CD4-positive, CD25-positive, alpha-beta regulatory T cell (primary cell): ENCODE measurements around the gene PKHD1. TPM values are rescaled to one million over a fixed set of nuclear protein-coding genes. Genes with fewer than 3 reads are reported as not detected.

Experiments used
- ATAC-seq, 2 donors: fragments of 150-1000 bp; cut with Tn5 transposase; one replicate each; pipeline ENCODE4 v1.10.0; 2021; ENCODE audit warnings: low read depth in 2 of 2, moderate number of reproducible peaks in 2 of 2, moderate library complexity in 1 of 2
- DNase-seq, 3 donors: peaks; one replicate each; pipeline versions ENCODE4 v3.0.0 to v3.0.0-alpha.2; 2012 to 2022; ENCODE audit warnings: mixed read lengths in 1 of 3
- H3K27ac ChIP-seq: one replicate; pipeline ENCODE4 v1.7.0; 2013; ENCODE audit warnings: mild to moderate bottlenecking, low read length; ENCODE audit not compliant: insufficient read depth, poor library complexity, severe bottlenecking
- H3K27me3 ChIP-seq: one replicate; pipeline ENCODE4 v1.7.0; 2013; ENCODE audit warnings: low read length; ENCODE audit not compliant: control insufficient read depth, insufficient read depth
- H3K36me3 ChIP-seq: one replicate; pipeline ENCODE4 v1.7.0; 2013; ENCODE audit warnings: mild to moderate bottlenecking, low read length, moderate library complexity; ENCODE audit not compliant: control insufficient read depth, insufficient read depth
- H3K4me1 ChIP-seq: 2 replicates; pipeline ENCODE4 v1.7.0; 2013; ENCODE audit warnings: mild to moderate bottlenecking, low read length; ENCODE audit not compliant: insufficient read depth, control insufficient read depth, poor library complexity, severe bottlenecking
- H3K4me3 ChIP-seq: one replicate; pipeline ENCODE4 v1.7.0; 2013; ENCODE audit warnings: low read depth, mild to moderate bottlenecking, low read length, moderate library complexity
- H3K9me3 ChIP-seq, 2 experiments: 1 replicate in 1 of 2; 2 replicates in 1 of 2; pipeline ENCODE4 v1.7.0; 2013; ENCODE audit warnings: low read length in 2 of 2, mild to moderate bottlenecking in 1 of 2, moderate library complexity in 1 of 2; ENCODE audit not compliant: control insufficient read depth in 2 of 2
- H3K27ac Mint-ChIP-seq, 3 donors: one replicate each; pipeline ENCODE4 v1.8.0; 2020 to 2022; ENCODE audit warnings: mild to moderate bottlenecking in 3 of 3, mixed read lengths in 3 of 3, moderate library complexity in 2 of 3
- H3K27me3 Mint-ChIP-seq: one replicate; pipeline ENCODE4 v1.8.0; 2022; ENCODE audit warnings: mild to moderate bottlenecking, mixed read lengths
- H3K36me3 Mint-ChIP-seq: one replicate; pipeline ENCODE4 v1.8.0; 2020; ENCODE audit warnings: mixed read lengths
- H3K4me1 Mint-ChIP-seq, 4 donors: one replicate each; pipeline ENCODE4 v1.8.0; 2020 to 2022; ENCODE audit warnings: mixed read lengths in 4 of 4, mild to moderate bottlenecking in 1 of 4
- H3K4me3 Mint-ChIP-seq, 4 donors: one replicate each; pipeline ENCODE4 v1.8.0; 2020 to 2022; ENCODE audit warnings: mild to moderate bottlenecking in 4 of 4, mixed read lengths in 4 of 4, moderate library complexity in 3 of 4
- H3K9me3 Mint-ChIP-seq, 7 donors: one replicate each; pipeline ENCODE4 v1.8.0; 2020 to 2022; ENCODE audit warnings: mixed read lengths in 7 of 7, mild to moderate bottlenecking in 3 of 7, moderate library complexity in 2 of 7
- polyA plus RNA-seq, 4 donors: library from polyadenylated mRNA; unstranded; fragments of 300-500 nt; fragmentation: Illumina TruSeq; gene quantifications; one replicate each; pipeline ENCODE4 v1.2.3, GENCODE V29; 2021
- total RNA-seq: library from RNA; stranded (reverse); gene quantifications from one replicate; pipeline ENCODE4 v1.2.3, GENCODE V29; 2022

The PKHD1 gene
- total and polyA plus RNA-seq, 5 donors from 2014 or later: 0.02 TPM; not detected in 4

- Mint-ChIP-seq H3K4me3 (no peak overlapping the region), H3K27me3 (no peaks in the 10 kb centered on the region), H3K4me1 (no peaks in the 10 kb centered on the region), H3K36me3 (no peaks in the 10 kb centered on the region), H3K9me3 (peaks cover 0 to 10% (median 0%) of the 10 kb centered on the region in 7 donors), H3K27ac (peak overlapping the region in 1 of 3 donors; percentile 18)
- H3K27ac ChIP-seq: no peak overlapping the region
- no peaks in the 10 kb centered on the region for H3K4me1 ChIP-seq
- no peaks in the 10 kb centered on the region for H3K36me3 ChIP-seq
- no peaks in the 10 kb centered on the region for H3K27me3 ChIP-seq
- no peak for ATAC-seq
- no peak overlapping the region for H3K4me3 ChIP-seq
- no peak for DNase-seq
- no peaks in the 10 kb centered on the region for H3K9me3 ChIP-seq
Observed at GRCh38 chr6:51675020-51675921, 412.1 kb downstream of the PKHD1 start.

GRCh38 chr6:51663525-51663924 is 423.9 kb downstream of the PKHD1 start:
- no peaks in the 10 kb centered on the region for H3K36me3 Mint-ChIP-seq
- H3K4me3 ChIP-seq: no peak overlapping the region
- H3K9me3 ChIP-seq: no peaks in the 10 kb centered on the region
- no peak overlapping the region for H3K27ac ChIP-seq
- ATAC-seq (no peak), DNase-seq (no peak)
- no peaks in the 10 kb centered on the region for H3K27me3 Mint-ChIP-seq
- no peaks in the 10 kb centered on the region for H3K36me3 ChIP-seq
- no peaks in the 10 kb centered on the region for H3K4me1 ChIP-seq
- no peak overlapping the region for H3K4me3 Mint-ChIP-seq
- no peaks in the 10 kb centered on the region for H3K4me1 Mint-ChIP-seq
- H3K27ac Mint-ChIP-seq: no peak overlapping the region
- H3K27me3 ChIP-seq: no peaks in the 10 kb centered on the region
- H3K9me3 Mint-ChIP-seq: peaks cover 0 to 4% (median 0%) of the 10 kb centered on the region in 7 donors

GRCh38 chr6:51660767-51661166 is 426.6 kb downstream of the PKHD1 start:
- H3K27me3 Mint-ChIP-seq: no peaks in the 10 kb centered on the region
- Histone ChIP-seq H3K4me3 (no peak overlapping the region), H3K27ac (no peak overlapping the region), H3K9me3 (no peaks in the 10 kb centered on the region), H3K4me1 (no peaks in the 10 kb centered on the region), H3K36me3 (no peaks in the 10 kb centered on the region), H3K27me3 (no peaks in the 10 kb centered on the region)
- DNase-seq (no peak), ATAC-seq (no peak)
- no peaks in the 10 kb centered on the region for H3K4me1 Mint-ChIP-seq
- no peaks in the 10 kb centered on the region for H3K36me3 Mint-ChIP-seq
- peaks cover 0 to 3% (median 0%) of the 10 kb centered on the region in 7 donors for H3K9me3 Mint-ChIP-seq
- H3K4me3 Mint-ChIP-seq: no peak overlapping the region
- H3K27ac Mint-ChIP-seq: no peak overlapping the region

GRCh38 chr6:51657491-51657890 is 429.9 kb downstream of the PKHD1 start:
- no peak for ATAC-seq
- DNase-seq: no peak
- peaks cover 0 to 4% of the 10 kb centered on the region in 2 experiments for H3K9me3 ChIP-seq
- H3K4me1 ChIP-seq: no peaks in the 10 kb centered on the region
- no peaks in the 10 kb centered on the region for H3K27me3 Mint-ChIP-seq
- H3K4me3 Mint-ChIP-seq: no peak overlapping the region
- no peaks in the 10 kb centered on the region for H3K36me3 Mint-ChIP-seq
- no peak overlapping the region for H3K4me3 ChIP-seq
- no peaks in the 10 kb centered on the region for H3K36me3 ChIP-seq
- H3K27me3 ChIP-seq: no peaks in the 10 kb centered on the region
- no peak overlapping the region for H3K27ac Mint-ChIP-seq
- peaks cover 0 to 3% (median 0%) of the 10 kb centered on the region in 7 donors for H3K9me3 Mint-ChIP-seq
- no peak overlapping the region for H3K27ac ChIP-seq
- no peaks in the 10 kb centered on the region for H3K4me1 Mint-ChIP-seq

GRCh38 chr6:51655517-51655916 is 431.9 kb downstream of the PKHD1 start:
- H3K27me3 ChIP-seq: no peaks in the 10 kb centered on the region
- Mint-ChIP-seq H3K4me3 (no peak overlapping the region), H3K27ac (no peak overlapping the region), H3K36me3 (no peaks in the 10 kb centered on the region), H3K4me1 (no peaks in the 10 kb centered on the region), H3K27me3 (no peaks in the 10 kb centered on the region), H3K9me3 (peaks cover 0 to 3% (median 0%) of the 10 kb centered on the region in 7 donors)
- no peak for ATAC-seq
- H3K36me3 ChIP-seq: no peaks in the 10 kb centered on the region
- H3K4me1 ChIP-seq: no peaks in the 10 kb centered on the region
- H3K4me3 ChIP-seq: no peak overlapping the region
- peaks cover 0 to 4% of the 10 kb centered on the region in 2 experiments for H3K9me3 ChIP-seq
- no peak for DNase-seq
- H3K27ac ChIP-seq: no peak overlapping the region

- H3K36me3 Mint-ChIP-seq: no peaks in the 10 kb centered on the region
- no peaks in the 10 kb centered on the region for H3K4me1 Mint-ChIP-seq
Observed at GRCh38 chr6:51654647-51655046, 432.8 kb downstream of the PKHD1 start.

GRCh38 chr6:51651132-51651817 is 436.1 kb downstream of the PKHD1 start:
- Histone ChIP-seq H3K4me1 (no peaks in the 10 kb centered on the region), H3K36me3 (no peaks in the 10 kb centered on the region), H3K27me3 (no peaks in the 10 kb centered on the region), H3K9me3 (peaks cover 0 to 4% of the 10 kb centered on the region in 2 experiments), H3K27ac (no peak overlapping the region), H3K4me3 (no peak overlapping the region)
- Mint-ChIP-seq H3K27me3 (no peaks in the 10 kb centered on the region), H3K36me3 (no peaks in the 10 kb centered on the region), H3K4me3 (no peak overlapping the region), H3K9me3 (peaks cover 0 to 2% (median 0%) of the 10 kb centered on the region in 7 donors), H3K4me1 (no peaks in the 10 kb centered on the region), H3K27ac (no peak overlapping the region)
- DNase-seq (no peak), ATAC-seq (no peak)

More at GRCh38 chr6:51654647-51655046, 432.8 kb downstream of the PKHD1 start:
- no peak overlapping the region for H3K27ac ChIP-seq
- H3K27ac Mint-ChIP-seq: no peak overlapping the region
- no peaks in the 10 kb centered on the region for H3K27me3 Mint-ChIP-seq
- H3K4me1 ChIP-seq: no peaks in the 10 kb centered on the region
- no peak overlapping the region for H3K4me3 Mint-ChIP-seq
- peaks cover 0 to 4% of the 10 kb centered on the region in 2 experiments for H3K9me3 ChIP-seq
- no peak overlapping the region for H3K4me3 ChIP-seq
- no peaks in the 10 kb centered on the region for H3K27me3 ChIP-seq
- DNase-seq: no peak
- no peaks in the 10 kb centered on the region for H3K36me3 ChIP-seq
- H3K9me3 Mint-ChIP-seq: peaks cover 0 to 3% (median 0%) of the 10 kb centered on the region in 7 donors
- no peak for ATAC-seq
